AG04450 (cell line): Measurements from ENCODE around the gene F8. TPM values are rescaled to one million over a fixed set of nuclear protein-coding genes. Genes with fewer than 3 reads are reported as not detected.

ENCODE experiments used
- CTCF ChIA-PET: fragments of 300-600, 350-600 bp; formaldehyde crosslinking; extraction: SDS; loops from one replicate; lab custom pipeline; 2022; ENCODE audit warnings: antibody characterized with exemption, inconsistent platforms; lab: Charles Lee
- POLR2A ChIA-PET: fragments of 350-600 bp; formaldehyde crosslinking; extraction: SDS; loops from one replicate; lab custom pipeline; 2021; ENCODE audit warnings: antibody characterized with exemption, inconsistent platforms; lab: Yijun Ruan, JAX
- DNase-seq: peaks from one replicate; pipeline ENCODE4 v3.0.0-alpha.2; 2011; ENCODE audit warnings: low read depth, low spot score
- H3K27ac ChIP-seq: one replicate; pipeline ENCODE4 v1.5.1; 2012; ENCODE audit warnings: low read depth, low read length, control low read depth
- H3K27me3 ChIP-seq: one replicate; pipeline ENCODE4 v1.6.0; 2012; ENCODE audit warnings: low read length; ENCODE audit not compliant: control insufficient read depth, insufficient read depth
- H3K4me3 ChIP-seq: 2 replicates; pipeline ENCODE4 v1.5.1; 2011; ENCODE audit warnings: mild to moderate bottlenecking, low read depth, low read length, control low read depth
- H3K9me3 ChIP-seq: 2 replicates; pipeline ENCODE4 v1.5.1; 2012; ENCODE audit warnings: low read length; ENCODE audit not compliant: control insufficient read depth, insufficient read depth
- polyA plus RNA-seq: library from polyadenylated mRNA; depleted of rRNA; stranded (reverse); fragments of >200 nt; gene quantifications from 2 replicates; pipeline ENCODE4 v1.2.3, GENCODE V29; 2011
- TF ChIP-seq, protein P1 (sequence below): IDR thresholded peaks from 2 replicates; pipeline ENCODE4 v1.5.1; 2011; ENCODE audit warnings: low read depth, low read length, control low read depth, inconsistent platforms

Gene F8
- polyA plus RNA-seq, 1 experiment: 1.4 TPM

DNA sequence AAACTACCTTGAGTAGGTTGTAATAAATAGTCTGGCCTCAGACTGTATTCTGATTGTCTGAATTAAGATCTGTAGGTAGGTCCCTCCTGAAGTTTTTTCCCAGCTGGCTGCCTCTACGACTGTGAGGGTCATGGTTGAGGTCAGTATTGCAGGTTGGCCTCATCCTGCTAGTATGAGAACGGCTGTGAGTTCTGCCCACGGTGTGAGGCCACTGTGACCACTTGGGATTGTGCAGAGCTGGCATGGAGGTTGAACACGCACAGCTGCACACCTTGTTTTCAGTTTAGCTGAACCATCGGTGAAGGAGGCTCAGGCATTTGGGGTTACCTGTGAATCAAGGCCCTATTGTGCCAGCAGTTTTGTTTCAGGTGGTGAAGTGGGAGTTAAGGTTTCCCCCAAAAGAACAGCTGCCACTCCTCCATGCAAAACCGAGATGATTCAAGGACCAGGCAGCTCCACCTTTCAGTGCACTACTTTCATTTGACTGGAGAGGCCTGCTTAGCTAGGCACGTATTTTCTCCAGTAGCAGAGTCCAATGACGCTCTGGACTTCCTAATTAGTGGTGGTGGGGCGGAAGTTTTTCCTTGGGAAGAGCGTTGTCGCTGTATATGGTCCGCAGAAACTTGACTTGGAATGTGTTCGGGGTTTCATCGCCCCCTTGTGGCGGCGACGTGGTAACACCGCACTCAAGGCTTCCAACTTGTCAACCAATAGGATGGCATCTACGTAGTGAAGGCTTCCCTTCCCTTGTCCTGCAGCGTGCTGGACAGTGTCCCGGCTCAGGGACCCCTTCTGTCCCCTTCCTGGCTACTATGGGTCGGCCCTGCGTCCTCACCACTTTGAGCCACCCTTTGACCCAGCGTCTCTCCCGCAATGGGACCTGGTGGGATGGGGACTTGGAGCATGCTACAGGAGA lies 34.6 kb upstream of the F8 start:
- H3K27me3 ChIP-seq: no peaks in the 10 kb centered on the region
- H3K4me3 ChIP-seq: peak overlapping the region; percentile 25; the same call in 1 of the 2 replicates
- ChIA-PET CTCF (interaction anchor here (0.8 to 3.7 kb wide), 10 partner anchors 8 to 139 kb away, joined by 3 to 19 read pairs (median 5); partner anchors contain the start of genes CMC4 and MTCP1), POLR2A (interaction anchor here (0.8 kb wide), 1 partner anchor 30 kb away, joined by 3 read pairs; the partner anchor contains the start of gene FUNDC2)
- H3K27ac ChIP-seq: no peak overlapping the region
- TF ChIP-seq, protein P1, sequence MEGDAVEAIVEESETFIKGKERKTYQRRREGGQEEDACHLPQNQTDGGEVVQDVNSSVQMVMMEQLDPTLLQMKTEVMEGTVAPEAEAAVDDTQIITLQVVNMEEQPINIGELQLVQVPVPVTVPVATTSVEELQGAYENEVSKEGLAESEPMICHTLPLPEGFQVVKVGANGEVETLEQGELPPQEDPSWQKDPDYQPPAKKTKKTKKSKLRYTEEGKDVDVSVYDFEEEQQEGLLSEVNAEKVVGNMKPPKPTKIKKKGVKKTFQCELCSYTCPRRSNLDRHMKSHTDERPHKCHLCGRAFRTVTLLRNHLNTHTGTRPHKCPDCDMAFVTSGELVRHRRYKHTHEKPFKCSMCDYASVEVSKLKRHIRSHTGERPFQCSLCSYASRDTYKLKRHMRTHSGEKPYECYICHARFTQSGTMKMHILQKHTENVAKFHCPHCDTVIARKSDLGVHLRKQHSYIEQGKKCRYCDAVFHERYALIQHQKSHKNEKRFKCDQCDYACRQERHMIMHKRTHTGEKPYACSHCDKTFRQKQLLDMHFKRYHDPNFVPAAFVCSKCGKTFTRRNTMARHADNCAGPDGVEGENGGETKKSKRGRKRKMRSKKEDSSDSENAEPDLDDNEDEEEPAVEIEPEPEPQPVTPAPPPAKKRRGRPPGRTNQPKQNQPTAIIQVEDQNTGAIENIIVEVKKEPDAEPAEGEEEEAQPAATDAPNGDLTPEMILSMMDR: peak; percentile 67
- no peaks in the 10 kb centered on the region for H3K9me3 ChIP-seq
- DNase-seq: peak; percentile 26

- CTCF ChIA-PET: interaction anchor here (0.8 to 3.7 kb wide), 9 partner anchors 8 to 139 kb away, joined by 3 to 19 read pairs (median 5); partner anchors contain the start of genes CMC4 and MTCP1
- H3K4me3 ChIP-seq: no peak overlapping the region
- no peak for DNase-seq
- POLR2A ChIA-PET: interaction anchor here (0.8 kb wide), 1 partner anchor 29 kb away, joined by 3 read pairs; the partner anchor contains the start of gene FUNDC2
- H3K27ac ChIP-seq: no peak overlapping the region
- no peaks in the 10 kb centered on the region for H3K27me3 ChIP-seq
- no peaks in the 10 kb centered on the region for H3K9me3 ChIP-seq
- TF ChIP-seq, protein P1: no peak
Measured at GRCh38 chrX:155056471-155056870, 33.9 kb upstream of the F8 start.

DNA sequence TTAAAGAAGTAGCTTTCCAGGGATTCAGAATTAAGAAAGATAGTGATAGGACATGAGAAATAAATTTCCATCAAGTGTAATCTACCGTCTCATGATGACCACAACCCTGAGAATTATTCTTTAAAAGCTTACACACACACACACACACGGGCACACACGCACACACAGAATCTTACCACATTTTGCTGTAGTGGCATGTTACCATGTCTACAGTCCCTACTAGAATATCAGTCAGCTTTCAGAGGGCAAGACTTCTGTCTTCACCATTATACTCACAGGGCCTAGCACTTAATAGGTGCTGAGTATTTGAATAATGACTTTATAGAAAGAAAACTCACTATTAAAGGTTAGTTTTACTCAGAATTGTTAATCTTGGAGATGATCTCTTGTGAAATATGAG lies 33.0 kb upstream of the F8 start:
- no peak for DNase-seq
- no peaks in the 10 kb centered on the region for H3K9me3 ChIP-seq
- TF ChIP-seq, protein P1: no peak
- ChIA-PET CTCF (interaction anchor here (0.6 to 1.2 kb wide), 2 partner anchors 75 to 161 kb away, joined by 3 to 4 read pairs; no protein-coding TSS in a partner anchor), POLR2A (no interaction called here)
- H3K4me3 ChIP-seq: no peak overlapping the region
- no peak overlapping the region for H3K27ac ChIP-seq
- H3K27me3 ChIP-seq: no peaks in the 10 kb centered on the region

DNA sequence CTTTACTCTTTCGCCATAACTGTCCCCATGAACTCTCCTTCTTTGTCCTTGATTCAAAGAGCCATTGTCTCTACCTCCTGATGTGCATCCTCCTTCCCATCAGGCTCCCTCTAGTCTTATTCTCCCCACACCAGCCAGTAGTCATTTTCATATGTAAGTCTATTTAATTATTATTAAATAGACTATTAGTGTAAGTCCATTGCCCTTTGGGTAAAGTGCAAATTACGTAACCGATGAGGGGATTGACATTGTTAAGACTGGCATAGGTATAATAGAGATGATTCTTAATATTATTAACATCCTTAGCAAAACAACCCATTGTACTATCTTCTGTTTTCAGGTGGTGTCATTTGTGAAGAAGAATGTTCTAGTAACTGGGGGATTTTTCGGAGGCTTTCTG lies 31.7 kb upstream of the F8 start:
- Histone ChIP-seq H3K27me3 (no peaks in the 10 kb centered on the region), H3K4me3 (no peak overlapping the region), H3K9me3 (no peaks in the 10 kb centered on the region), H3K27ac (no peak overlapping the region)
- TF ChIP-seq, protein P1: no peak
- ChIA-PET CTCF (no interaction called here), POLR2A (no interaction called here)
- DNase-seq: no peak

- no peak for DNase-seq
- CTCF ChIA-PET: no interaction called here
- Histone ChIP-seq H3K27ac (no peak overlapping the region), H3K27me3 (no peaks in the 10 kb centered on the region), H3K4me3 (no peak overlapping the region), H3K9me3 (no peaks in the 10 kb centered on the region)
- POLR2A ChIA-PET: no interaction called here
- TF ChIP-seq, protein P1: no peak
Measured at GRCh38 chrX:155053656-155054055, 31.1 kb upstream of the F8 start.
